Measurements from ENCODE around the gene XBP1. TPM values are rescaled to one million over a fixed set of nuclear protein-coding genes. Genes with fewer than 3 reads are reported as not detected.

XBP1 gene
- total and polyA plus RNA-seq, 4 donors: 303 to 705 (median 605) TPM

DNA sequence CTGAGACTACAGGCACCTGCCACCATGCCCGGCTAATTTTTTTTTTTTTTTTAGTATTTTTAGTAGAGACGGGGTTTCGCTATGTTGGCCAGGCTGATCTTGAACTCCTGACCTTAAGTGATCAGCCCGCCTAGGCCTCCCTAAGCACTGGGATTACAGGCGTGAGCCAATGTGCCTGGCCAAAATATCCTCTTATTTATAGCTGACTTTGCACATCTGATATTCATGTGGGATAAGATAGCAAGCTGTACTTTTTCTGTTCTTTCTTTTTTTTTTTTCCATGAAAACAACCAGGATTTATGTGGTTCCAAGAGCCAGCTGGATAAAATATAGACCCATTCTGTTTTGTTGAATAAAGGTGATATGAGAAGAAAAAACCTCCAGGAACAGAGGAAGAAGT lies 12.1 kb upstream of the XBP1 start:
- Histone ChIP-seq H3K27ac (ENCODE audit: low read depth in 1 of 2, low read length in 2 of 2) (peak overlapping the region; percentile 83 to 94), H3K4me3 (ENCODE audit: low read depth in 1 of 3, low read length in 3 of 3) (no peak overlapping the region), H3K27me3 (ENCODE audit: control insufficient read depth in 4 of 4, insufficient read depth in 4 of 4, low read length in 3 of 4) (no peaks in the 10 kb centered on the region), H3K9ac (ENCODE audit: low read depth in 1 of 2, low read length in 2 of 2) (peak overlapping the region in 1 of 2 donors; percentile 63), H3K9me3 (ENCODE audit: control insufficient read depth in 4 of 4, low read length in 3 of 4) (no peaks in the 10 kb centered on the region), H3K4me1 (ENCODE audit: control insufficient read depth in 4 of 4, insufficient read depth in 4 of 4, low read length in 3 of 4) (peaks cover 26 to 72% (median 62%) of the 10 kb centered on the region in 4 donors), H3K36me3 (ENCODE audit: control insufficient read depth in 4 of 4, insufficient read depth in 3 of 4, low read depth in 1 of 4, low read length in 3 of 4) (no peaks in the 10 kb centered on the region)
- TF ChIP-seq YY1 (IDR thresholded peaks at IDR 0.05) (no peak), RAD21 (IDR thresholded peaks at IDR 0.05) (peak in 1 of 2 donors; percentile 10), HNF4A (conservative IDR thresholded peaks at IDR 0.05) (peak in 1 of 2 donors; percentile 50), NR2F2 (IDR thresholded peaks at IDR 0.05) (peak; percentile 70), RXRA (IDR thresholded peaks at IDR 0.05) (peak; percentile 36 to 72), SP1 (IDR thresholded peaks at IDR 0.05) (peak; percentile 67)
- no peak for DNase-seq (ENCODE audit: low spot score)
- WGBS: 17% methylated on average over 5 of the region's 5 CpGs

- Histone ChIP-seq H3K9ac (ENCODE audit: low read depth in 1 of 2, low read length in 2 of 2) (no peak overlapping the region), H3K4me3 (ENCODE audit: low read depth in 1 of 3, low read length in 3 of 3) (no peak overlapping the region), H3K4me1 (ENCODE audit: control insufficient read depth in 4 of 4, insufficient read depth in 4 of 4, low read length in 3 of 4) (peaks cover 20 to 66% (median 56%) of the 10 kb centered on the region in 4 donors), H3K27ac (ENCODE audit: low read depth in 1 of 2, low read length in 2 of 2) (peak overlapping the region; percentile 83 to 94), H3K27me3 (ENCODE audit: control insufficient read depth in 4 of 4, insufficient read depth in 4 of 4, low read length in 3 of 4) (no peaks in the 10 kb centered on the region), H3K36me3 (ENCODE audit: control insufficient read depth in 4 of 4, insufficient read depth in 3 of 4, low read depth in 1 of 4, low read length in 3 of 4) (no peaks in the 10 kb centered on the region), H3K9me3 (ENCODE audit: control insufficient read depth in 4 of 4, low read length in 3 of 4) (no peaks in the 10 kb centered on the region)
- DNase-seq (ENCODE audit: low spot score): no peak
- TF ChIP-seq TAF1 (conservative IDR thresholded peaks at IDR 0.05): no peak
- TF ChIP-seq, protein P1, sequence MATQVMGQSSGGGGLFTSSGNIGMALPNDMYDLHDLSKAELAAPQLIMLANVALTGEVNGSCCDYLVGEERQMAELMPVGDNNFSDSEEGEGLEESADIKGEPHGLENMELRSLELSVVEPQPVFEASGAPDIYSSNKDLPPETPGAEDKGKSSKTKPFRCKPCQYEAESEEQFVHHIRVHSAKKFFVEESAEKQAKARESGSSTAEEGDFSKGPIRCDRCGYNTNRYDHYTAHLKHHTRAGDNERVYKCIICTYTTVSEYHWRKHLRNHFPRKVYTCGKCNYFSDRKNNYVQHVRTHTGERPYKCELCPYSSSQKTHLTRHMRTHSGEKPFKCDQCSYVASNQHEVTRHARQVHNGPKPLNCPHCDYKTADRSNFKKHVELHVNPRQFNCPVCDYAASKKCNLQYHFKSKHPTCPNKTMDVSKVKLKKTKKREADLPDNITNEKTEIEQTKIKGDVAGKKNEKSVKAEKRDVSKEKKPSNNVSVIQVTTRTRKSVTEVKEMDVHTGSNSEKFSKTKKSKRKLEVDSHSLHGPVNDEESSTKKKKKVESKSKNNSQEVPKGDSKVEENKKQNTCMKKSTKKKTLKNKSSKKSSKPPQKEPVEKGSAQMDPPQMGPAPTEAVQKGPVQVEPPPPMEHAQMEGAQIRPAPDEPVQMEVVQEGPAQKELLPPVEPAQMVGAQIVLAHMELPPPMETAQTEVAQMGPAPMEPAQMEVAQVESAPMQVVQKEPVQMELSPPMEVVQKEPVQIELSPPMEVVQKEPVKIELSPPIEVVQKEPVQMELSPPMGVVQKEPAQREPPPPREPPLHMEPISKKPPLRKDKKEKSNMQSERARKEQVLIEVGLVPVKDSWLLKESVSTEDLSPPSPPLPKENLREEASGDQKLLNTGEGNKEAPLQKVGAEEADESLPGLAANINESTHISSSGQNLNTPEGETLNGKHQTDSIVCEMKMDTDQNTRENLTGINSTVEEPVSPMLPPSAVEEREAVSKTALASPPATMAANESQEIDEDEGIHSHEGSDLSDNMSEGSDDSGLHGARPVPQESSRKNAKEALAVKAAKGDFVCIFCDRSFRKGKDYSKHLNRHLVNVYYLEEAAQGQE (IDR thresholded peaks at IDR 0.05): no peak
- no peak for TF ChIP-seq FOXA1 (IDR thresholded peaks at IDR 0.05)
- TF ChIP-seq RAD21 (IDR thresholded peaks at IDR 0.05): no peak
- no peak for TF ChIP-seq RXRA (IDR thresholded peaks at IDR 0.05)
- TF ChIP-seq YY1 (IDR thresholded peaks at IDR 0.05): no peak
- no peak for TF ChIP-seq MAX (IDR thresholded peaks at IDR 0.05)
- TF ChIP-seq SP1 (IDR thresholded peaks at IDR 0.05): no peak
- TF ChIP-seq, protein P2, sequence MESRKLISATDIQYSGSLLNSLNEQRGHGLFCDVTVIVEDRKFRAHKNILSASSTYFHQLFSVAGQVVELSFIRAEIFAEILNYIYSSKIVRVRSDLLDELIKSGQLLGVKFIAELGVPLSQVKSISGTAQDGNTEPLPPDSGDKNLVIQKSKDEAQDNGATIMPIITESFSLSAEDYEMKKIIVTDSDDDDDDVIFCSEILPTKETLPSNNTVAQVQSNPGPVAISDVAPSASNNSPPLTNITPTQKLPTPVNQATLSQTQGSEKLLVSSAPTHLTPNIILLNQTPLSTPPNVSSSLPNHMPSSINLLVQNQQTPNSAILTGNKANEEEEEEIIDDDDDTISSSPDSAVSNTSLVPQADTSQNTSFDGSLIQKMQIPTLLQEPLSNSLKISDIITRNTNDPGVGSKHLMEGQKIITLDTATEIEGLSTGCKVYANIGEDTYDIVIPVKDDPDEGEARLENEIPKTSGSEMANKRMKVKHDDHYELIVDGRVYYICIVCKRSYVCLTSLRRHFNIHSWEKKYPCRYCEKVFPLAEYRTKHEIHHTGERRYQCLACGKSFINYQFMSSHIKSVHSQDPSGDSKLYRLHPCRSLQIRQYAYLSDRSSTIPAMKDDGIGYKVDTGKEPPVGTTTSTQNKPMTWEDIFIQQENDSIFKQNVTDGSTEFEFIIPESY (IDR thresholded peaks at IDR 0.05): no peak
- TF ChIP-seq HNF4G (IDR thresholded peaks at IDR 0.05): no peak
- TF ChIP-seq FOXA2 (IDR thresholded peaks at IDR 0.05): no peak
- 48% methylated on average over 13 of the region's 13 CpGs for WGBS
Observed at GRCh38 chr22:28810821-28811491, 10.6 kb upstream of the XBP1 start.
